SK-N-SH (cell line): ENCODE data around the gene PSIP1.

ENCODE experiments used
- CTCF ChIP-seq: fragments of 200-600 bp; sonication (generic); IDR thresholded peaks from 2 replicates; pipeline ENCODE4 v1.6.1; 2017; ENCODE audit warnings: antibody characterized with exemption, mild to moderate bottlenecking, moderate library complexity
- FOXJ3 ChIP-seq: sonication (generic); formaldehyde crosslinking; IDR thresholded peaks from 2 replicates; pipeline ENCODE4 v1.5.1; 2020; ENCODE audit warnings: mild to moderate bottlenecking, missing genetic modification reagents
- GABPA ChIP-seq: IDR thresholded peaks from 2 replicates; pipeline ENCODE4 v1.4.0; 2012; ENCODE audit warnings: low read depth, mild to moderate bottlenecking
- MAX ChIP-seq: IDR thresholded peaks from 2 replicates; pipeline ENCODE4 v1.4.0; 2012; ENCODE audit warnings: low read depth
- MXI1 ChIP-seq: IDR thresholded peaks from 2 replicates; pipeline ENCODE4 v1.6.1; 2012; ENCODE audit warnings: mild to moderate bottlenecking, low read depth, low read length, improper control_type of control experiment
- NRF1 ChIP-seq: IDR thresholded peaks from 2 replicates; pipeline ENCODE4 v1.6.1; 2012; ENCODE audit warnings: low read depth, mild to moderate bottlenecking, low read length
- POLR2AphosphoS5 ChIP-seq: IDR thresholded peaks from 2 replicates; pipeline ENCODE4 v1.6.1; 2012; ENCODE audit warnings: low read depth, low read length
- TCF12 ChIP-seq: IDR thresholded peaks from 2 replicates; pipeline ENCODE4 v1.4.0; 2012
- YY1 ChIP-seq: IDR thresholded peaks from 2 replicates; pipeline ENCODE4 v1.4.0; 2012; ENCODE audit warnings: low read depth, mild to moderate bottlenecking

GRCh38 chr9:15426019-15426418 lies 84.8 kb downstream of the PSIP1 start:
- TF ChIP-seq GABPA (no peak), CTCF (no peak), MAX (no peak), POLR2AphosphoS5 (no peak), YY1 (no peak), MXI1 (no peak), NRF1 (no peak), TCF12 (no peak), FOXJ3 (no peak)
